ENCODE results near the gene LEO1. TPM values are rescaled to one million over a fixed set of nuclear protein-coding genes. Genes with fewer than 3 reads are reported as not detected.

The LEO1 gene
- total RNA-seq, 4 donors from 2014 or later: 10.6 to 19.7 (median 14.4) TPM

GRCh38 chr15:51932161-51932560, 39.4 kb downstream of the LEO1 start:
- TF ChIP-seq EP300 (IDR thresholded peaks at IDR 0.05) (no peak), POLR2A (IDR thresholded peaks at IDR 0.05) (no peak), CTCF (IDR thresholded peaks at IDR 0.05) (no peak)
- no peak overlapping the region for H3K27ac ChIP-seq
- no peak overlapping the region for H3K4me3 ChIP-seq
- no peaks in the 10 kb centered on the region for H3K4me1 ChIP-seq
- H3K27me3 ChIP-seq: no peaks in the 10 kb centered on the region
- H3K9me3 ChIP-seq: no peaks in the 10 kb centered on the region
- DNase-seq (ENCODE audit: low spot score in 2 of 2): no peak
- H3K36me3 ChIP-seq: peaks cover 0 to 58% (median 0%) of the 10 kb centered on the region in 3 donors
- 60 to 67% methylated on average over 1 of the region's 1 CpG for WGBS, 2 donors

- Histone ChIP-seq H3K27ac (no peak overlapping the region), H3K36me3 (peaks cover 0 to 55% (median 0%) of the 10 kb centered on the region in 3 donors), H3K4me3 (no peak overlapping the region), H3K27me3 (no peaks in the 10 kb centered on the region), H3K9me3 (no peaks in the 10 kb centered on the region), H3K4me1 (no peaks in the 10 kb centered on the region)
- 95% methylated on average over 4 of the region's 4 CpGs for WGBS, 2 donors
- DNase-seq (ENCODE audit: low spot score in 2 of 2): no peak
- no peak for TF ChIP-seq EP300 (IDR thresholded peaks at IDR 0.05)
- no peak for TF ChIP-seq CTCF (IDR thresholded peaks at IDR 0.05)
- no peak for TF ChIP-seq POLR2A (IDR thresholded peaks at IDR 0.05)
These were observed 39.9 kb downstream of the LEO1 start for GRCh38 chr15:51931638-51932037.

GRCh38 chr15:51931016-51931415, 40.6 kb downstream of the LEO1 start:
- no peaks in the 10 kb centered on the region for H3K4me1 ChIP-seq
- DNase-seq (ENCODE audit: low spot score in 2 of 2): no peak
- H3K27me3 ChIP-seq: no peaks in the 10 kb centered on the region
- H3K36me3 ChIP-seq: peaks cover 0 to 54% (median 0%) of the 10 kb centered on the region in 3 donors
- TF ChIP-seq POLR2A (IDR thresholded peaks at IDR 0.05) (no peak), CTCF (IDR thresholded peaks at IDR 0.05) (no peak), EP300 (IDR thresholded peaks at IDR 0.05) (no peak)
- 95 to 99% methylated on average over 3 of the region's 3 CpGs for WGBS, 2 donors
- no peaks in the 10 kb centered on the region for H3K9me3 ChIP-seq
- no peak overlapping the region for H3K4me3 ChIP-seq
- no peak overlapping the region for H3K27ac ChIP-seq

- Histone ChIP-seq H3K36me3 (peaks cover 3 to 69% (median 10%) of the 10 kb centered on the region in 3 donors), H3K9me3 (no peaks in the 10 kb centered on the region), H3K4me3 (no peak overlapping the region), H3K27ac (no peak overlapping the region), H3K27me3 (no peaks in the 10 kb centered on the region), H3K4me1 (no peaks in the 10 kb centered on the region)
- TF ChIP-seq POLR2A (IDR thresholded peaks at IDR 0.05): no peak
- no peak for TF ChIP-seq EP300 (IDR thresholded peaks at IDR 0.05)
- no peak for TF ChIP-seq CTCF (IDR thresholded peaks at IDR 0.05)
- 95 to 97% methylated on average over 3 of the region's 3 CpGs for WGBS, 2 donors
- no peak for DNase-seq (ENCODE audit: low spot score in 2 of 2)
These were observed 44.8 kb downstream of the LEO1 start for GRCh38 chr15:51926809-51927208.

- TF ChIP-seq POLR2A (IDR thresholded peaks at IDR 0.05) (no peak), CTCF (IDR thresholded peaks at IDR 0.05) (no peak), EP300 (IDR thresholded peaks at IDR 0.05) (no peak)
- Histone ChIP-seq H3K27ac (no peak overlapping the region), H3K27me3 (no peaks in the 10 kb centered on the region), H3K9me3 (no peaks in the 10 kb centered on the region), H3K36me3 (peaks cover 3 to 83% (median 10%) of the 10 kb centered on the region in 3 donors), H3K4me3 (no peak overlapping the region), H3K4me1 (no peaks in the 10 kb centered on the region)
- WGBS, 2 donors: 61 to 64% methylated on average over 11 of the region's 11 CpGs
- no peak for DNase-seq (ENCODE audit: low spot score in 2 of 2)
These were observed 47.2 kb downstream of the LEO1 start for GRCh38 chr15:51924156-51925068.

All from tibial nerve (tissue), 4 donors.